Gastrocnemius medialis (tissue), 4 donors: ENCODE data around the gene NPEPL1. TPM values are rescaled to one million over a fixed set of nuclear protein-coding genes. Genes with fewer than 3 reads are reported as not detected.
"Not testable (repeated sequence)": the region's sequence is repeated elsewhere in the genome, so short reads cannot be mapped to it uniquely, and the experiment has no call there.

Experiments used
- ATAC-seq, 2 donors: fragments of 150-250 bp; one replicate each; pipeline ENCODE4 v1.9.1; 2016
- DNase-seq, 2 donors: peaks; one replicate each; pipeline ENCODE4 v3.0.0-alpha.2; 2019
- H3K27ac ChIP-seq, 4 donors: fragments of 200-600 bp; sonication (generic); 1 replicate in 1 of 4; 2 replicates in 3 of 4; pipeline ENCODE4 v1.5.1; 2016 to 2018; ENCODE audit warnings: mild to moderate bottlenecking in 2 of 4, moderate library complexity in 1 of 4
- H3K27me3 ChIP-seq, 3 donors: fragments of 200-600 bp; sonication (generic) in 2 of 3; 1 replicate in 1 of 3; 2 replicates in 2 of 3; pipeline versions ENCODE4 v1.5.1 to v1.6.0; 2016 to 2019; ENCODE audit warnings: mild to moderate bottlenecking in 1 of 3, moderate library complexity in 1 of 3
- H3K36me3 ChIP-seq, 2 donors: fragments of 200-600 bp; sonication (generic) in 1 of 2; one replicate each; pipeline ENCODE4 v1.5.1; 2017 to 2018
- H3K4me1 ChIP-seq, 2 donors: fragments of 200-600 bp; sonication (generic) in 1 of 2; one replicate each; pipeline ENCODE4 v1.5.1; 2016 to 2017; ENCODE audit warnings: mild to moderate bottlenecking in 2 of 2
- H3K4me3 ChIP-seq, 4 donors: fragments of 200-600 bp; sonication (generic) in 3 of 4; 1 replicate in 1 of 4; 2 replicates in 3 of 4; pipeline ENCODE4 v1.5.1; 2016 to 2019; ENCODE audit warnings: mild to moderate bottlenecking in 2 of 4
- H3K9me3 ChIP-seq, 3 donors: fragments of 200-600 bp; sonication (generic) in 2 of 3; 1 replicate in 1 of 3; 2 replicates in 2 of 3; pipeline ENCODE4 v1.5.1; 2016 to 2019
- POLR2A ChIP-seq, 2 donors: fragments of 450-650 bp; IDR thresholded peaks; one replicate each; pipeline ENCODE4 v1.6.1; 2017; ENCODE audit warnings: antibody characterized with exemption in 2 of 2, mild to moderate bottlenecking in 2 of 2, moderate library complexity in 2 of 2
- in situ Hi-C, 4 donors: fragments of 200-750 bp; cut with MboI; loops; one replicate each; pipeline versions ENCODE4 v1.15.0 to v1.8.0; 2017; ENCODE audit warnings: low sequenced_read_pairs in 4 of 4
- intact Hi-C: fragments of 100-400 bp; cut with DNase I; formaldehyde crosslinking; loops from one replicate; pipeline ENCODE4 v1.15.1; 2023; ENCODE audit warnings: low total_unique reads
- total RNA-seq, 4 donors: library from RNA; depleted of rRNA; stranded (reverse); fragments of >200 nt; gene quantifications; one replicate each; pipeline versions ENCODE4 v1.1.0 to v1.2.3, GENCODE V29; 2016
- TF ChIP-seq, protein P1 (sequence below), 5 experiments: fragments of 450-650 bp in 3 of 5; fragments of 200-600 bp in 2 of 5; sonication (generic) in 2 of 5; IDR thresholded peaks in 4 of 5; conservative IDR thresholded peaks in 1 of 5; 1 replicate in 4 of 5; 2 replicates in 1 of 5; pipeline ENCODE4 v1.5.1; 2016 to 2019; ENCODE audit warnings: antibody characterized with exemption in 5 of 5, mild to moderate bottlenecking in 3 of 5, moderate library complexity in 3 of 5

NPEPL1 gene
- total RNA-seq, 4 donors from 2014 or later: 18.1 to 51.5 (median 34.3) TPM

DNA sequence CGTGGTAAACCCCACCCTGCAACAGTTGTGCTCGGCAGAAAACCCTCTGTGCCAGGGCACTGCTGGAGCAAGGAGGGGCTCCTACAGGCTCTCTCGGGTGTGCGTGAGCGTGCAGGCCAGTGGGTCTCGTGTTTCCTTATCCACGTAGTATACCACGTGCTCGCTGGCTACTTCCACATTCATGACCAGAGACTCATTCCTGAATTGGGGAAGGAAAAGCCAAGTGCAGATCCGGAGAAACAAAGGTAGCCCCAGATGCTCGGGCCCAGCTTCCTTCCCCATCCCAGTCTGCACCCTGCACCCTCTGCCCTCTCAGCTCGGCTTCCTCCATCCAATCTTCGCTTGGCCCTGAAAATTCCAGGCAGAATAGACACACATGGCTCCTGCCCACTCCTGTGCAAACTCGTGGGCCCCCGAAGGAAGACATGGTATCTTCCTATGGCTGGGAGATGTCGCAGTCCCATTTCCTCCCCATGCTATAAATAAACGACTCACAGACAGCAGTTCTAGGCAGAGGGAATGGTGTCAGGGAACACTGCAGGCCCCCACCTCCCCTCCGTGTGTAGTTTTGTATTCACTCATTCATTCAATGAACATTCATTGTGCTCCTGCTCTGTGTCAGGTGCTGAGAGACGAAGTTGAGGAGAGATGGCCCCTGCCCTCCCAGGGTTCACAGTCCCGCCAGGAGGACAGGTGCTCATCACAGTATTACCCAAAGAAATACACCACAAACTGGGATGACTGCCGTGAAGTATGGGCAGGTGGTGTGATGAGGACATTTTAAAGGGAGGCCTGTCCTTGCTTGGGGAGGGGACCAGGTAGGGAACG lies 29.6 kb downstream of the NPEPL1 start:
- H3K36me3 ChIP-seq: no peaks in the 10 kb centered on the region
- no peaks in the 10 kb centered on the region for H3K9me3 ChIP-seq
- TF ChIP-seq, protein P1, sequence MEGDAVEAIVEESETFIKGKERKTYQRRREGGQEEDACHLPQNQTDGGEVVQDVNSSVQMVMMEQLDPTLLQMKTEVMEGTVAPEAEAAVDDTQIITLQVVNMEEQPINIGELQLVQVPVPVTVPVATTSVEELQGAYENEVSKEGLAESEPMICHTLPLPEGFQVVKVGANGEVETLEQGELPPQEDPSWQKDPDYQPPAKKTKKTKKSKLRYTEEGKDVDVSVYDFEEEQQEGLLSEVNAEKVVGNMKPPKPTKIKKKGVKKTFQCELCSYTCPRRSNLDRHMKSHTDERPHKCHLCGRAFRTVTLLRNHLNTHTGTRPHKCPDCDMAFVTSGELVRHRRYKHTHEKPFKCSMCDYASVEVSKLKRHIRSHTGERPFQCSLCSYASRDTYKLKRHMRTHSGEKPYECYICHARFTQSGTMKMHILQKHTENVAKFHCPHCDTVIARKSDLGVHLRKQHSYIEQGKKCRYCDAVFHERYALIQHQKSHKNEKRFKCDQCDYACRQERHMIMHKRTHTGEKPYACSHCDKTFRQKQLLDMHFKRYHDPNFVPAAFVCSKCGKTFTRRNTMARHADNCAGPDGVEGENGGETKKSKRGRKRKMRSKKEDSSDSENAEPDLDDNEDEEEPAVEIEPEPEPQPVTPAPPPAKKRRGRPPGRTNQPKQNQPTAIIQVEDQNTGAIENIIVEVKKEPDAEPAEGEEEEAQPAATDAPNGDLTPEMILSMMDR (IDR thresholded peaks at IDR 0.05 in 4 of 5, conservative IDR thresholded peaks at IDR 0.05 in 1 of 5): no peak
- TF ChIP-seq POLR2A (IDR thresholded peaks at IDR 0.05): no peak
- no peaks in the 10 kb centered on the region for H3K4me1 ChIP-seq
- ATAC-seq (no peak), DNase-seq (peak; percentile 24 to 52)
- H3K4me3 ChIP-seq: no peak overlapping the region
- H3K27me3 ChIP-seq: peaks cover 7 to 36% (median 18%) of the 10 kb centered on the region in 3 donors
- intact Hi-C loops (no loop called here), in situ Hi-C loops (no loop called here)
- no peak overlapping the region for H3K27ac ChIP-seq

DNA sequence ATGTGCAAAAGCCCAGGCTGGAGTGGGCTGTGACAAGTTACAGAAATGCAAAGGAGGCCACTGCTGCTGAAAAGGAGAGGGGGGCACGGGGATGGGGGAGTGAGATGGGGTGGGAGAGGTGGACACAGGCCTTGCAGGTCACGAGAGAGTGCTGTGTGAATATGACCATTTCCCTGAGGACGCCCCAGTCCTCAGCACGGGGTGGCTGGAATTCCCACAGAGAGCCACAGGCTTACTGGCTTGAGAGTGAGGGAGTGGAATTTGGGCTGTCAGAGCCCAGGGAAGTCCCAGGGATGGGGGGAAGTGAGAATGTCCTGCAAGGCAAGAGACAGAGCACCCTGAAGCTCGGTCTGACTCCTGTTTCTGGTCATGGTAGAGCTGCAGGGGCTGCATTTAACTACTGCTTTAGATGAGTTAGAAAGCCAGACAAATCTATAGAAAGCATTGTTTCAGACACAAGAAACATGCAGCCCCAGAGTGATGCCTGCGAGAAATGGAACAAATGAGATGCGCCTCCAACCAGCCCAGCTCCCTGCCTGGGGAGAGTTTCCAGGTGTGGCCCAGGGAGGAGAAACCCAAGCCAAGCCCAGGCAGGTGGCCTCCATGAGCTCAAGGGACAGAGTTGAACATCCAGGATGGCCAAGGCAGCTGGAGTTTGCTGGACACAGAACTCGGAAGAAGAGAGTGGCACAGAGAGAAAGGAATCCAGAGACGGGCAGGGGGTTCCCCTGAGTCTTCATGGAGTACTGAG lies 30.5 kb downstream of the NPEPL1 start:
- ATAC-seq: no peak
- no peak for DNase-seq
- Histone ChIP-seq H3K36me3 (no peaks in the 10 kb centered on the region), H3K27ac (no peak overlapping the region), H3K4me3 (no peak overlapping the region), H3K9me3 (no peaks in the 10 kb centered on the region), H3K27me3 (peaks cover 7 to 36% (median 18%) of the 10 kb centered on the region in 3 donors), H3K4me1 (no peaks in the 10 kb centered on the region)
- intact Hi-C loops (no loop called here), in situ Hi-C loops (no loop called here)
- no peak for TF ChIP-seq POLR2A (IDR thresholded peaks at IDR 0.05)
- TF ChIP-seq, protein P1 (IDR thresholded peaks at IDR 0.05 in 4 of 5, conservative IDR thresholded peaks at IDR 0.05 in 1 of 5): no peak

DNA sequence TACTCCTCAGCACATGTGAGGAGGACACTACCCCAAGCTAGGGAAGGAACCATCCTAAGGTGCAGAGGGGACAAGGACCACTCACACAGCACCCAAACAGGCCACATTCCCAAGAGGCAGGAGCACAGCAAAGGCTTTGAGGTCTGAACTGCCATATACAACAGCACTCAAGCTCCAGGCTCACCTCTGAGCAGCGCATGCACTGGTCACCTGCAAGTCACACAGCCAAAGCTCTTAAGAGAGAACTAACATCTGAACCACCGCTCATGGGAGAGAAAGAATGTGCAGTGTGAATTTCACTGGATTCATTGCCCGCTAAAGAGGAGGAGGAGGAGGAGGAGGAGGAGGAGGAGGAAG lies 31.0 kb downstream of the NPEPL1 start:
- Histone ChIP-seq H3K36me3 (no peaks in the 10 kb centered on the region), H3K4me3 (no peak overlapping the region), H3K9me3 (no peaks in the 10 kb centered on the region), H3K27ac (no peak overlapping the region), H3K4me1 (no peaks in the 10 kb centered on the region), H3K27me3 (peaks cover 7 to 36% (median 18%) of the 10 kb centered on the region in 3 donors)
- ATAC-seq (no peak), DNase-seq (no peak)
- in situ Hi-C loops (no loop called here), intact Hi-C loops (no loop called here)
- no peak for TF ChIP-seq POLR2A (IDR thresholded peaks at IDR 0.05)
- TF ChIP-seq, protein P1 (IDR thresholded peaks at IDR 0.05 in 4 of 5, conservative IDR thresholded peaks at IDR 0.05 in 1 of 5): no peak

DNA sequence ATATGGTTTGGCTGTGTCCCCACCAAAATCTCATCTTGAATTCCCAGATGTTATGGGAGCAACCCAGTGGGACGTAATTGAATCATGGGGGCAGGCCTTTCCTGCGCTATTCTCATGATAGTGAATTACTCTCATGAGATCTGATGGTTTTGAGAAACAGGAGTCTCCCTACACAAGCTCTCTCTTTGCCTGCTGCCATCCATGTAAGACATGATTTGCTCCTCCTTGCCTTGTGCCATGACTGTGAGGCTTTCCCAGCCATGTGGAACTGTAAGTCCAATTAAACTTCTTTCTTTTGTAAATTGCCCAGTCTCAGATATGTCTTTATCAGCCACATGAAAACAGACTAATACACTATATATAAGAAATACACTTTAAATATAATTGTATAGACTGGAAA lies 33.6 kb downstream of the NPEPL1 start:
- in situ Hi-C loops, intact Hi-C loops, H3K9me3 ChIP-seq, H3K4me1 ChIP-seq, H3K27ac ChIP-seq, ATAC-seq, H3K4me3 ChIP-seq, DNase-seq, H3K36me3 ChIP-seq: not testable (repeated sequence)
- peaks cover 7 to 20% (median 14%) of the 10 kb centered on the region in 3 donors for H3K27me3 ChIP-seq

DNA sequence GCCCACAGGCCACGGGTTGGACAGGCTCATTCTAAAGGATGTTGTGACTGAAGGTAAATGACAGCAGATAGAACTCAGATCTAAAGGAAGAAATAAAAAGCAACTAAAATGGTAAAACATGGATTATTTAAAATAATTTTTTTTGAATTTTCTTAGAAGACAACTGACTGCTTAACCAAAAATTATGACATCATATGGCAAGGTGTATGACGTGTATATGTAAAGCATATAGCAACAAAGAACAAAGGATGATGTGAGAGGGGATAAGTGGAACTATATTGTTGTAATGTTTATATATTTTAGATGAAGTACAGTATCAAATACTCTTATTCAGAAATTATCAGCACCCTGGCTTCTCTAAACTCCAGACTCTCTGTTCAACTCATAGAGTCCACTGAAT lies 38.6 kb downstream of the NPEPL1 start:
- TF ChIP-seq POLR2A (IDR thresholded peaks at IDR 0.05): no peak
- TF ChIP-seq, protein P1 (IDR thresholded peaks at IDR 0.05 in 4 of 5, conservative IDR thresholded peaks at IDR 0.05 in 1 of 5): no peak
- no peaks in the 10 kb centered on the region for H3K36me3 ChIP-seq
- DNase-seq: no peak
- H3K4me1 ChIP-seq: no peaks in the 10 kb centered on the region
- H3K9me3 ChIP-seq: no peaks in the 10 kb centered on the region
- H3K27me3 ChIP-seq: no peaks in the 10 kb centered on the region
- intact Hi-C loops: no loop called here
- H3K27ac ChIP-seq: no peak overlapping the region
- no peak for ATAC-seq
- in situ Hi-C loops: no loop called here
- no peak overlapping the region for H3K4me3 ChIP-seq
